ENCODE measurements around the gene OR52W1.

OR52W1 gene

DNA sequence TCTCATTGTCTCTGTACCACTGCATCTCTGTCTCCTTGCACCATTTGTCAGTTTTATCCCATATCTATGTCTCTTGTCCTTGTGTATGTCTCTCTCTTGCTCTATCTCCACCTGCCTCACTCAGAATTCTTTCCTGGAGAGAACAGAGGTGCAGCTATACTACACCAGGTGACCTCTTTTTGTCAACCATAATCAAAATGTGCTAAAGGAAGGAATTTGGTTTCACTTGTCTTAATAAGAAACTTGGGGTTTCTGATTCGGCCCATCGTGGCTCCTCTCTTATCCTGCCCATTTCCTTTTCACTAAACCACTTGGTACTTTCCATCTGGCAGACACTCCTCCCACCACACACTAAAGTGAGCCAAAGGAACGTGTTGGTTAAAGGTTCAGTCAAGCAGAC is 4.3 kb downstream of the OR52W1 start:
- no peak for DNase-seq (ENCODE audit: extremely low read depth, low read depth)
- no peak for TF ChIP-seq CTCF (IDR thresholded peaks at IDR 0.05; ENCODE audit: low read depth, low read length)

- no peak for DNase-seq (ENCODE audit: extremely low read depth, low read depth)
These were observed 5.7 kb downstream of the OR52W1 start for GRCh38 chr11:6204706-6205105.

DNA sequence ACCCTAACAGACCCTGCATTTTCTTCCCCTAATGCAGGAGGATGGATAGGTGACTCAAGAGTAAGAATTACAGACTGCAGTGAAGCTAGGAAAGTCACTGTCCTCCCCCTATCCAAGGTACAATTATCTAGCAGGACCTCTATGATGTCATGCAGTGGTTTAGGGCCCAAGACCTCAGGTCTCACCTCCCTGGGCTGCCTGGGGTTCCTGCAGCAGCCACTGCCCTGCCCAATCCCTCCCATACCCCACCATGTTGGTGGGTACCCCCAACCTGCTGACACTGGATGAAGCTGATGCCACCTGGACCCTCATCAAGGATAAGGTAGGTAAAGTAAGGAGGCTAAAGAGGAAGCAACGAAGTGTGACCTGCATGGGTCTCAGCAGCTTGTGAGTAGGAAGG is 6.3 kb downstream of the OR52W1 start, which contains the start of gene C11orf42:
C11orf42 (plus strand) TSS at position 192 of the 400 bp plus-strand sequence; CDS start at position 251, 59 bp downstream.
- DNase-seq (ENCODE audit: extremely low read depth, low read depth) = no peak
- TF ChIP-seq CTCF (IDR thresholded peaks at IDR 0.05; ENCODE audit: low read depth, low read length) = no peak

More at GRCh38 chr11:6204706-6205105, 5.7 kb downstream of the OR52W1 start:
- no peak for TF ChIP-seq CTCF (IDR thresholded peaks at IDR 0.05; ENCODE audit: low read depth, low read length)

DNA sequence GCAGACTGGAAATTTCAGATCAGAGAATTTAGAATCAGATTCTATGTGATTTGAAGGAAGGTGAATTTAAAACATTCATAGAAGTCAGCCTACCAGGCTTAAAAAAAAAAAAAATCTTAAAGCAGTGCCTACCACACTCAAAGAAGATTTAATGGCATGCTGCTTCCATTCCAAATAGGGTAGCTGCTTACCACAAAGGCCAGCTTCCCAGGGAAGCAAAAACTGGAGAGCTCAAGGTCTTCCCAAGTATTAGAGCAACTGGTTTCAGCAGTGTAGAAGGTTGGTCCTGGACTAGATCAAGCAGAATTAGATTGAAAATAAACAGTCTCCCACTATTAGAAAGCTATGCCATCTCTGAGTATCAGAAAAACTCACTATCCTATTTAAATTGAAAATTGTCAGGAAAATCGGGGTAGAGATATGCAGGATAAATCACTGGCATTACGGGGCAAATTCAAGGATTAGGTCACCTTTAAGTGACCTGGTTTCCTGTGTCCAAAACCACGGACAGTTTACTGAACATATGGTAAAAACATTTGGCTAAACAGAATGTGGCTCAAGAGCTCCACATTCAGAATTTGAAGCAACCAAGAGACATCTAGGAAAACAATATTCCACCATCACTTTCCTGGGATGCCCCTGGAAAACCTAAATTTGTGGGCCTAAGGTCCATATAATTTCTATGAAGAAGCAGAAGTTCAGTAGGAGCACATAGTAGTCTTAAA is 7.6 kb downstream of the OR52W1 start:
- TF ChIP-seq CTCF (IDR thresholded peaks at IDR 0.05; ENCODE audit: low read depth, low read length) = no peak
- no peak for DNase-seq (ENCODE audit: extremely low read depth, low read depth)

GRCh38 chr11:6209801-6210200 is 10.8 kb downstream of the OR52W1 start:
- TF ChIP-seq CTCF (IDR thresholded peaks at IDR 0.05; ENCODE audit: low read depth, low read length) = no peak

DNA sequence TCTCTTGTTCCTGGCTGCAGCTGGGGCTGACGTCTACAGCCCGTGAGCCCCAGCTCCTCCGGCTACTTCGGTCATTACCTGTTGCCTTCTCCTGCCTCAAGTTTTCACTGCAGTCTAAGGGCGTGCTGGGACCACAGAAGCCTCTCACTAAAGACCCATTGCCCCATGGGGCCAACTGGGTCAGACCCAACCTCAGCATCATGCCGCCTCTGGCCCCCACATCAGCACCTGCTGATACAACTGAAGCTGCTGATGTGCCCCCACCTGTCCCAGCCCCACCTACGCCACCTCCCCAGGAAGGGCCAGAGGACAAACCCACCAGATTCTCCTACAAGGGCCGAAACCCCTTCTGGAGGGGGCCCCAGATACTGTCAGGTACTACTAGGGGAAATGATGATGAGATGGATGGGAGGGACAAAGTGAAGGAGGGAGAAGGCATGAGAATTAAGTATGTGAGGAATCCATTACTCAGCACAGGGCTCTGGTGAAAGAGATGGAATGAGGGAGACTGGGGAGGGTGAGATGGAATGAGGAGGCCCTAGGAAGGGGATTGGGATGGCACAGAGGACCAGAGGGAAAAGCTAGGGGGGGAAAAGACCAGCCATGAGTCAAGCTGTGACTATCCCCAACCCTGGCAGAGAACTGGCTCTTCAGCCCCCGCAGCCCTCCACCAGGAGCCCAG is 11.4 kb downstream of the OR52W1 start:
- no peak for TF ChIP-seq CTCF (IDR thresholded peaks at IDR 0.05; ENCODE audit: low read depth, low read length)

More at GRCh38 chr11:6209801-6210200, 10.8 kb downstream of the OR52W1 start:
- no peak for DNase-seq (ENCODE audit: extremely low read depth, low read depth)

GRCh38 chr11:6214530-6214929 is 15.5 kb downstream of the OR52W1 start:
- TF ChIP-seq CTCF (IDR thresholded peaks at IDR 0.05; ENCODE audit: low read depth, low read length) = no peak

More for the DNA sequence above, 11.4 kb downstream of the OR52W1 start:
- DNase-seq (ENCODE audit: extremely low read depth, low read depth) = no peak

More at GRCh38 chr11:6214530-6214929, 15.5 kb downstream of the OR52W1 start:
- DNase-seq (ENCODE audit: extremely low read depth, low read depth) = no peak
